BLaER1 (cell line): ENCODE data around the gene UNC5B.

Experiments used
- H3K27ac ChIP-seq: shearing (Covaris generic); formaldehyde crosslinking; 2 replicates; pipeline ENCODE4 v1.8.1; 2022
- H3K27me3 ChIP-seq: shearing (Covaris generic); formaldehyde crosslinking; 2 replicates; pipeline ENCODE4 v1.8.1; 2022
- H3K36me3 ChIP-seq: shearing (Covaris generic); formaldehyde crosslinking; 2 replicates; pipeline ENCODE4 v1.8.1; 2022
- H3K4me1 ChIP-seq: shearing (Covaris generic); formaldehyde crosslinking; 2 replicates; pipeline ENCODE4 v1.8.1; 2022
- H3K4me2 ChIP-seq: shearing (Covaris generic); formaldehyde crosslinking; 2 replicates; pipeline ENCODE4 v1.8.1; 2022
- H3K4me3 ChIP-seq: shearing (Covaris generic); formaldehyde crosslinking; 2 replicates; pipeline ENCODE4 v1.8.1; 2022
- H3K9ac ChIP-seq: shearing (Covaris generic); formaldehyde crosslinking; 2 replicates; pipeline ENCODE4 v1.8.1; 2022
- H3K9me3 ChIP-seq: shearing (Covaris generic); formaldehyde crosslinking; 2 replicates; pipeline ENCODE4 v1.8.1; 2022
- H4K20me1 ChIP-seq: shearing (Covaris generic); formaldehyde crosslinking; 2 replicates; pipeline ENCODE4 v1.8.1; 2022
- Cebpa-rat ChIP-seq: shearing (Covaris generic); IDR thresholded peaks from 2 replicates; pipeline ENCODE4 v1.8.1; 2022

Gene UNC5B

GRCh38 chr10:71284544-71285179, 72.3 kb downstream of the UNC5B start:
- no peak for TF ChIP-seq Cebpa-rat
- peaks cover 65% of the 10 kb centered on the region for H3K4me1 ChIP-seq
- no peak overlapping the region for H3K9ac ChIP-seq
- H3K27ac ChIP-seq, result no peak overlapping the region
- no peaks in the 10 kb centered on the region for H3K27me3 ChIP-seq
- H3K4me2 ChIP-seq, result no peak overlapping the region
- no peaks in the 10 kb centered on the region for H3K36me3 ChIP-seq
- H4K20me1 ChIP-seq, result no peaks in the 10 kb centered on the region
- H3K9me3 ChIP-seq, result no peaks in the 10 kb centered on the region
- no peak overlapping the region for H3K4me3 ChIP-seq

- Histone ChIP-seq H3K27ac (no peak overlapping the region), H3K9me3 (no peaks in the 10 kb centered on the region), H3K4me3 (no peak overlapping the region), H4K20me1 (no peaks in the 10 kb centered on the region), H3K27me3 (no peaks in the 10 kb centered on the region), H3K4me2 (peak overlapping the region; percentile 13; the same call in 1 of the 2 replicates), H3K4me1 (peaks cover 65% of the 10 kb centered on the region), H3K36me3 (no peaks in the 10 kb centered on the region), H3K9ac (no peak overlapping the region)
- TF ChIP-seq Cebpa-rat, result no peak
These were observed 72.8 kb downstream of the UNC5B start for GRCh38 chr10:71285180-71285545.

GRCh38 chr10:71285986-71286385, 73.6 kb downstream of the UNC5B start:
- Histone ChIP-seq H4K20me1 (no peaks in the 10 kb centered on the region), H3K4me3 (no peak overlapping the region), H3K4me2 (no peak overlapping the region), H3K27ac (no peak overlapping the region), H3K9me3 (no peaks in the 10 kb centered on the region), H3K9ac (no peak overlapping the region), H3K36me3 (no peaks in the 10 kb centered on the region), H3K4me1 (peaks cover 66% of the 10 kb centered on the region), H3K27me3 (no peaks in the 10 kb centered on the region)
- no peak for TF ChIP-seq Cebpa-rat

GRCh38 chr10:71286521-71287294, 74.3 kb downstream of the UNC5B start:
- Histone ChIP-seq H3K4me1 (peaks cover 67% of the 10 kb centered on the region), H3K9me3 (no peaks in the 10 kb centered on the region), H3K27me3 (no peaks in the 10 kb centered on the region), H3K4me2 (no peak overlapping the region), H3K4me3 (no peak overlapping the region), H3K9ac (no peak overlapping the region), H4K20me1 (no peaks in the 10 kb centered on the region), H3K36me3 (no peaks in the 10 kb centered on the region), H3K27ac (peak overlapping the region; percentile 38; the same call in 1 of the 2 replicates)
- no peak for TF ChIP-seq Cebpa-rat

- Histone ChIP-seq H3K27me3 (no peaks in the 10 kb centered on the region), H3K4me2 (no peak overlapping the region), H3K4me3 (no peak overlapping the region), H3K36me3 (no peaks in the 10 kb centered on the region), H3K9me3 (no peaks in the 10 kb centered on the region), H3K9ac (no peak overlapping the region), H3K27ac (peak overlapping the region; percentile 38), H3K4me1 (peaks cover 64% of the 10 kb centered on the region), H4K20me1 (no peaks in the 10 kb centered on the region)
- no peak for TF ChIP-seq Cebpa-rat
These were observed 75.1 kb downstream of the UNC5B start for GRCh38 chr10:71287456-71287855.

GRCh38 chr10:71288461-71288860, 76.1 kb downstream of the UNC5B start:
- H3K36me3 ChIP-seq, result no peaks in the 10 kb centered on the region
- TF ChIP-seq Cebpa-rat, result no peak
- H4K20me1 ChIP-seq, result no peaks in the 10 kb centered on the region
- no peak overlapping the region for H3K9ac ChIP-seq
- H3K4me3 ChIP-seq, result no peak overlapping the region
- no peaks in the 10 kb centered on the region for H3K9me3 ChIP-seq
- peaks cover 58% of the 10 kb centered on the region for H3K4me1 ChIP-seq
- 0 out of 2 replicates have a peak overlapping the region, but pooled peaks have one; percentile 79 for H3K4me2 ChIP-seq
- no peaks in the 10 kb centered on the region for H3K27me3 ChIP-seq
- no peak overlapping the region; the same call in 1 of the 2 replicates for H3K27ac ChIP-seq

- Histone ChIP-seq H3K36me3 (no peaks in the 10 kb centered on the region), H3K4me2 (peak overlapping the region; percentile 79), H3K27me3 (no peaks in the 10 kb centered on the region), H3K27ac (peak overlapping the region; percentile 90), H3K9ac (peak overlapping the region; percentile 47; the same call in 1 of the 2 replicates), H4K20me1 (no peaks in the 10 kb centered on the region), H3K9me3 (no peaks in the 10 kb centered on the region), H3K4me3 (peak overlapping the region; percentile 24; the same call in 1 of the 2 replicates), H3K4me1 (peaks cover 58% of the 10 kb centered on the region)
- TF ChIP-seq Cebpa-rat, result no peak
These were observed 77.2 kb downstream of the UNC5B start for GRCh38 chr10:71289421-71290130.

GRCh38 chr10:71290331-71290730, 78.0 kb downstream of the UNC5B start:
- Histone ChIP-seq H3K27ac (peak overlapping the region; percentile 90), H3K9ac (peak overlapping the region; percentile 26; the same call in 1 of the 2 replicates), H3K4me2 (peak overlapping the region; percentile 79), H3K36me3 (no peaks in the 10 kb centered on the region), H3K4me3 (0 out of 2 replicates have a peak overlapping the region, but pooled peaks have one; percentile 24), H4K20me1 (no peaks in the 10 kb centered on the region), H3K27me3 (no peaks in the 10 kb centered on the region), H3K4me1 (peaks cover 55% of the 10 kb centered on the region), H3K9me3 (no peaks in the 10 kb centered on the region)
- no peak for TF ChIP-seq Cebpa-rat

- peak overlapping the region; percentile 26; the same call in 1 of the 2 replicates for H3K9ac ChIP-seq
These were observed 78.6 kb downstream of the UNC5B start for GRCh38 chr10:71290806-71291527.

More at GRCh38 chr10:71290806-71291527, 78.6 kb downstream of the UNC5B start:
- peak overlapping the region; percentile 79 for H3K4me2 ChIP-seq
- H3K4me3 ChIP-seq, result no peak overlapping the region
- peaks cover 53% of the 10 kb centered on the region for H3K4me1 ChIP-seq
- no peaks in the 10 kb centered on the region for H3K9me3 ChIP-seq
- no peaks in the 10 kb centered on the region for H3K36me3 ChIP-seq
- H3K27me3 ChIP-seq, result no peaks in the 10 kb centered on the region
- no peak for TF ChIP-seq Cebpa-rat
- H3K27ac ChIP-seq, result peak overlapping the region; percentile 90
- H4K20me1 ChIP-seq, result no peaks in the 10 kb centered on the region
